ENCODE results near the gene ZNF423.

ZNF423 gene

GRCh38 chr16:49483251-49483650, 372.7 kb downstream of the ZNF423 start:
- no peak for DNase-seq

GRCh38 chr16:49482690-49483089, 373.2 kb downstream of the ZNF423 start:
- DNase-seq: no peak

- DNase-seq: no peak
Measured at GRCh38 chr16:49478616-49479015, 377.3 kb downstream of the ZNF423 start.

- DNase-seq: no peak
Measured at GRCh38 chr16:49478107-49478506, 377.8 kb downstream of the ZNF423 start.

GRCh38 chr16:49477250-49477895, 378.5 kb downstream of the ZNF423 start:
- no peak for DNase-seq

GRCh38 chr16:49474741-49475140, 381.2 kb downstream of the ZNF423 start:
- DNase-seq: no peak

GRCh38 chr16:49473773-49474172, 382.1 kb downstream of the ZNF423 start:
- DNase-seq: no peak

- DNase-seq: no peak
Measured at GRCh38 chr16:49473131-49473530, 382.8 kb downstream of the ZNF423 start.

- DNase-seq: no peak
Measured at GRCh38 chr16:49472598-49472997, 383.3 kb downstream of the ZNF423 start.

GRCh38 chr16:49471038-49471727, 384.7 kb downstream of the ZNF423 start:
- DNase-seq: no peak

- no peak for DNase-seq
Measured at GRCh38 chr16:49470513-49470991, 385.4 kb downstream of the ZNF423 start.

GRCh38 chr16:49469930-49470451, 385.9 kb downstream of the ZNF423 start:
- DNase-seq: no peak

GRCh38 chr16:49469311-49469670, 386.6 kb downstream of the ZNF423 start:
- DNase-seq: no peak

GRCh38 chr16:49468611-49469310, 387.2 kb downstream of the ZNF423 start:
- no peak for DNase-seq

- no peak for DNase-seq
Measured at GRCh38 chr16:49467540-49468372, 388.2 kb downstream of the ZNF423 start.

- no peak for DNase-seq
Measured at GRCh38 chr16:49466881-49467280, 389.0 kb downstream of the ZNF423 start.

GRCh38 chr16:49466529-49466831, 389.4 kb downstream of the ZNF423 start:
- DNase-seq: no peak

- DNase-seq: no peak
Measured at GRCh38 chr16:49465661-49466528, 390.0 kb downstream of the ZNF423 start.

GRCh38 chr16:49464877-49465504, 390.9 kb downstream of the ZNF423 start:
- no peak for DNase-seq

- no peak for DNase-seq
Measured at GRCh38 chr16:49464093-49464492, 391.8 kb downstream of the ZNF423 start.

GRCh38 chr16:49463529-49463928, 392.4 kb downstream of the ZNF423 start:
- DNase-seq: no peak

GRCh38 chr16:49462989-49463371, 392.9 kb downstream of the ZNF423 start:
- DNase-seq: no peak

All from T1000 (cell line).